ENCODE results near the gene CDKN1C. TPM values are rescaled to one million over a fixed set of nuclear protein-coding genes. Genes with fewer than 3 reads are reported as not detected.
A peak's percentile ranks its signal among the peaks of the same experiment; 100 is the strongest.

Gene CDKN1C
- total and polyA plus RNA-seq, 9 donors, result 72.3 to 363 (median 211) TPM

- H3K27ac ChIP-seq, result no peak overlapping the region
- no peaks in the 10 kb centered on the region for H3K36me3 ChIP-seq
- 80 to 86% (median 85%) methylated on average over 12 of the region's 12 CpGs for WGBS, 3 donors
- peaks cover 8% of the 10 kb centered on the region for H3K4me1 ChIP-seq (ENCODE audit: insufficient read depth)
- intact Hi-C loops (cut with DNase I), result loop anchor here in 1 of 4 donors (5.0 kb wide), 1 partner anchor 40 kb away; no protein-coding TSS in a partner anchor
- no peak for DNase-seq
- H3K4me3 ChIP-seq, result no peak overlapping the region
- H3K9me3 ChIP-seq, result no peaks in the 10 kb centered on the region
- no peaks in the 10 kb centered on the region for H3K27me3 ChIP-seq
- TF ChIP-seq POLR2A (IDR thresholded peaks at IDR 0.05), result no peak
- no peak for TF ChIP-seq CTCF (IDR thresholded peaks at IDR 0.05)
- TF ChIP-seq EP300 (IDR thresholded peaks at IDR 0.05), result no peak
Observed at GRCh38 chr11:2837651-2838050, 47.9 kb downstream of the CDKN1C start.

- TF ChIP-seq POLR2A (IDR thresholded peaks at IDR 0.05) (no peak), CTCF (IDR thresholded peaks at IDR 0.05) (no peak), EP300 (IDR thresholded peaks at IDR 0.05) (no peak)
- Histone ChIP-seq H3K27ac (no peak overlapping the region), H3K9me3 (no peaks in the 10 kb centered on the region), H3K4me3 (no peak overlapping the region), H3K4me1 (ENCODE audit: insufficient read depth) (peaks cover 8% of the 10 kb centered on the region), H3K36me3 (no peaks in the 10 kb centered on the region), H3K27me3 (no peaks in the 10 kb centered on the region)
- WGBS, 3 donors, result 65 to 75% (median 71%) methylated on average over 15 to 20 of the region's 20 CpGs
- intact Hi-C loops (cut with DNase I), result loop anchor here in 1 of 4 donors (5.0 kb wide), 1 partner anchor 40 kb away; no protein-coding TSS in a partner anchor
- DNase-seq, result peak in 1 of 5 donors; percentile 55
Observed at GRCh38 chr11:2837096-2837601, 48.4 kb downstream of the CDKN1C start.

- H3K27me3 ChIP-seq, result no peaks in the 10 kb centered on the region
- TF ChIP-seq CTCF (IDR thresholded peaks at IDR 0.05), result no peak
- no peak for TF ChIP-seq EP300 (IDR thresholded peaks at IDR 0.05)
- TF ChIP-seq POLR2A (IDR thresholded peaks at IDR 0.05), result no peak
- no peak for DNase-seq
- WGBS, 3 donors, result 91 to 92% (median 92%) methylated on average over 23 of the region's 23 CpGs
- intact Hi-C loops (cut with DNase I), result loop anchor here in 1 of 4 donors (5.0 kb wide), 1 partner anchor 41 kb away; no protein-coding TSS in a partner anchor
- H3K4me3 ChIP-seq, result no peak overlapping the region
- no peaks in the 10 kb centered on the region for H3K36me3 ChIP-seq
- peaks cover 8% of the 10 kb centered on the region for H3K4me1 ChIP-seq (ENCODE audit: insufficient read depth)
- H3K27ac ChIP-seq, result no peak overlapping the region
- H3K9me3 ChIP-seq, result no peaks in the 10 kb centered on the region
Observed at GRCh38 chr11:2836315-2837095, 49.1 kb downstream of the CDKN1C start.

GRCh38 chr11:2835751-2836150, 49.8 kb downstream of the CDKN1C start:
- Histone ChIP-seq H3K4me3 (no peak overlapping the region), H3K36me3 (no peaks in the 10 kb centered on the region), H3K9me3 (no peaks in the 10 kb centered on the region), H3K27me3 (no peaks in the 10 kb centered on the region), H3K4me1 (ENCODE audit: insufficient read depth) (peaks cover 8% of the 10 kb centered on the region), H3K27ac (no peak overlapping the region)
- intact Hi-C loops (cut with DNase I), result loop anchor here in 1 of 4 donors (5.0 kb wide), 1 partner anchor 42 kb away; no protein-coding TSS in a partner anchor
- WGBS, 3 donors, result 90 to 93% (median 92%) methylated on average over 17 of the region's 17 CpGs
- TF ChIP-seq EP300 (IDR thresholded peaks at IDR 0.05), result no peak
- no peak for TF ChIP-seq CTCF (IDR thresholded peaks at IDR 0.05)
- no peak for TF ChIP-seq POLR2A (IDR thresholded peaks at IDR 0.05)
- DNase-seq, result no peak
